SK-N-SH (cell line): ENCODE data around the gene ITCH.

Source experiments
- CTCF ChIP-seq: fragments of 200-600 bp; sonication (generic); IDR thresholded peaks from 2 replicates; pipeline ENCODE4 v1.6.1; 2017; ENCODE audit warnings: antibody characterized with exemption, mild to moderate bottlenecking, moderate library complexity
- EP300 ChIP-seq, 2 experiments: IDR thresholded peaks; 2 replicates each; pipeline versions ENCODE4 v1.4.0 to v1.6.1; 2012; ENCODE audit warnings: borderline replicate concordance in 1 of 2, low read depth in 1 of 2, low read length in 1 of 2
- EZH2phosphoT487 ChIP-seq: fragments of 200-600 bp; sonication (generic); IDR thresholded peaks from 2 replicates; pipeline ENCODE4 v1.6.1; 2017; ENCODE audit warnings: low read depth, mixed run types, mild to moderate bottlenecking, antibody characterized with exemption, moderate library complexity, borderline replicate concordance
- GABPA ChIP-seq: IDR thresholded peaks from 2 replicates; pipeline ENCODE4 v1.4.0; 2012; ENCODE audit warnings: low read depth, mild to moderate bottlenecking
- IRF3 ChIP-seq: fragments of 150-350 bp; IDR thresholded peaks from 2 replicates; pipeline ENCODE4 v1.6.1; 2016; ENCODE audit warnings: mild to moderate bottlenecking, low read depth, low read length
- JUND ChIP-seq: IDR thresholded peaks from 2 replicates; pipeline ENCODE4 v1.4.0; 2012
- POLR2AphosphoS5 ChIP-seq: IDR thresholded peaks from 2 replicates; pipeline ENCODE4 v1.6.1; 2012; ENCODE audit warnings: low read depth, low read length
- SIN3A ChIP-seq: IDR thresholded peaks from 2 replicates; pipeline ENCODE4 v1.6.1; 2012; ENCODE audit warnings: low read depth, mild to moderate bottlenecking, low read length, moderate library complexity, borderline replicate concordance
- SMC3 ChIP-seq: IDR thresholded peaks from 2 replicates; pipeline ENCODE4 v1.6.1; 2012; ENCODE audit warnings: low read depth, low read length, improper control_type of control experiment
- TAF1 ChIP-seq: IDR thresholded peaks from 2 replicates; pipeline ENCODE4 v1.6.1; 2012; ENCODE audit warnings: low read depth, mild to moderate bottlenecking, low read length, moderate library complexity, borderline replicate concordance
- TCF12 ChIP-seq: IDR thresholded peaks from 2 replicates; pipeline ENCODE4 v1.4.0; 2012

GRCh38 chr20:34459209-34459897 lies 96.3 kb downstream of the ITCH start:
- TF ChIP-seq TAF1 = no peak
- TF ChIP-seq EP300 (IDR thresholded peaks at IDR 0.05; ENCODE audit: borderline replicate concordance in 1 of 2, low read depth in 1 of 2, low read length in 1 of 2) = no peak
- no peak for TF ChIP-seq JUND
- TF ChIP-seq TCF12 = no peak
- TF ChIP-seq POLR2AphosphoS5 = no peak
- TF ChIP-seq SMC3 = no peak
- TF ChIP-seq CTCF = no peak
- TF ChIP-seq GABPA = no peak
- TF ChIP-seq EZH2phosphoT487 = no peak
- no peak for TF ChIP-seq IRF3
- no peak for TF ChIP-seq SIN3A
